SU-DHL-6 (cell line): Measurements from ENCODE around the gene PTGR1.
"Not testable (repeated sequence)": the region's sequence is repeated elsewhere in the genome, so short reads cannot be mapped to it uniquely, and the experiment has no call there.

Source experiments
- EZH2phosphoT487 ChIP-seq: fragments of 200-600 bp; sonication (generic), shearing (Covaris generic); conservative IDR thresholded peaks from 2 replicates; pipeline ENCODE4 v1.6.1; 2018; ENCODE audit warnings: mild to moderate bottlenecking, antibody characterized with exemption, low read length, moderate library complexity, mixed read lengths
- TF ChIP-seq, protein P1 (sequence below): fragments of 200-600 bp; sonication (generic); IDR thresholded peaks from one replicate; pipeline ENCODE4 v1.5.1; 2017; ENCODE audit warnings: antibody characterized with exemption, mild to moderate bottlenecking, low read length, moderate library complexity; ENCODE audit not compliant: insufficient read depth, poor library complexity, severe bottlenecking

DNA sequence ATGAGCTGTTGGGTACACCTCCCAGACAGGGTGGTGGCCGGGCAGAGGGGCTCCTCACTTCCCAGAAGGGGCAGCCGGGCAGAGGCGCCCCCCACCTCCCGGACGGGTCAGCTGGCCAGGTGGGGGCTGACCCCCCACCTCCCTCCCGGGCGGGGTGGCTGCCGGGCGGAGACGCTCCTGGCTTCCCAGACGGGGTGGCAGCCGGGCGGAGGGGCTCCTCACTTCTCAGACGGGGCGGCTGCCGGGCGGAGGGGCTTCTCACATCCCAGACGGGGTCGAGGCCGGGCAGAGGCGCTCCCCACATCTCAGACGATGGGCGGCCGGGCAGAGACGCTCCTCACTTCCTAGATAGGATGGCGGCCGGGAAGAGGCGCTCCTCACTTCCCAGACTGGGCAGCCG is 17.9 kb upstream of the PTGR1 start:
- TF ChIP-seq, protein P1, sequence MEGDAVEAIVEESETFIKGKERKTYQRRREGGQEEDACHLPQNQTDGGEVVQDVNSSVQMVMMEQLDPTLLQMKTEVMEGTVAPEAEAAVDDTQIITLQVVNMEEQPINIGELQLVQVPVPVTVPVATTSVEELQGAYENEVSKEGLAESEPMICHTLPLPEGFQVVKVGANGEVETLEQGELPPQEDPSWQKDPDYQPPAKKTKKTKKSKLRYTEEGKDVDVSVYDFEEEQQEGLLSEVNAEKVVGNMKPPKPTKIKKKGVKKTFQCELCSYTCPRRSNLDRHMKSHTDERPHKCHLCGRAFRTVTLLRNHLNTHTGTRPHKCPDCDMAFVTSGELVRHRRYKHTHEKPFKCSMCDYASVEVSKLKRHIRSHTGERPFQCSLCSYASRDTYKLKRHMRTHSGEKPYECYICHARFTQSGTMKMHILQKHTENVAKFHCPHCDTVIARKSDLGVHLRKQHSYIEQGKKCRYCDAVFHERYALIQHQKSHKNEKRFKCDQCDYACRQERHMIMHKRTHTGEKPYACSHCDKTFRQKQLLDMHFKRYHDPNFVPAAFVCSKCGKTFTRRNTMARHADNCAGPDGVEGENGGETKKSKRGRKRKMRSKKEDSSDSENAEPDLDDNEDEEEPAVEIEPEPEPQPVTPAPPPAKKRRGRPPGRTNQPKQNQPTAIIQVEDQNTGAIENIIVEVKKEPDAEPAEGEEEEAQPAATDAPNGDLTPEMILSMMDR = not testable (repeated sequence)
- not testable (repeated sequence) for TF ChIP-seq EZH2phosphoT487
